Smooth muscle cell of the brain vasculature (primary cell): Measurements from ENCODE around the gene CORO7.
"Not testable (repeated sequence)": the region's sequence is repeated elsewhere in the genome, so short reads cannot be mapped to it uniquely, and the experiment has no call there.

Experiments
- DNase-seq: peaks from one replicate; pipeline ENCODE4 v3.0.0-alpha.2; 2012; ENCODE audit warnings: low read depth, low spot score

Gene CORO7

GRCh38 chr16:4354512-4355409 is 61.6 kb downstream of the CORO7 start:
- DNase-seq, result no peak

GRCh38 chr16:4353675-4354074 is 62.7 kb downstream of the CORO7 start:
- no peak for DNase-seq

- DNase-seq, result no peak
Observed at GRCh38 chr16:4352843-4353242, 63.6 kb downstream of the CORO7 start.

- no peak for DNase-seq
Observed at GRCh38 chr16:4351880-4352279, 64.5 kb downstream of the CORO7 start.

- DNase-seq, result peak; percentile 82
Observed at GRCh38 chr16:4350787-4351659, 65.4 kb downstream of the CORO7 start, which contains the start of gene PAM16. Gene PAM16, minus strand, starts transcription at chr16:4351321. Its CDS starts 87 bp downstream, at chr16:4351234.

- no peak for DNase-seq
Observed at GRCh38 chr16:4350365-4350786, 66.0 kb downstream of the CORO7 start.

GRCh38 chr16:4349332-4349731 is 67.1 kb downstream of the CORO7 start:
- DNase-seq, result no peak

GRCh38 chr16:4347765-4348509 is 68.5 kb downstream of the CORO7 start:
- no peak for DNase-seq

- DNase-seq, result no peak
Observed at GRCh38 chr16:4347010-4347409, 69.4 kb downstream of the CORO7 start.

- no peak for DNase-seq
Observed at GRCh38 chr16:4345836-4346781, 70.3 kb downstream of the CORO7 start.

- no peak for DNase-seq
Observed at GRCh38 chr16:4344983-4345835, 71.2 kb downstream of the CORO7 start.

GRCh38 chr16:4344300-4344982 is 72.0 kb downstream of the CORO7 start:
- not testable (repeated sequence) for DNase-seq

- no peak for DNase-seq
Observed at GRCh38 chr16:4342866-4343744, 73.3 kb downstream of the CORO7 start.

- no peak for DNase-seq
Observed at GRCh38 chr16:4341250-4341649, 75.1 kb downstream of the CORO7 start.

GRCh38 chr16:4340443-4340842 is 76.0 kb downstream of the CORO7 start:
- DNase-seq, result no peak

GRCh38 chr16:4339909-4340308 is 76.5 kb downstream of the CORO7 start:
- no peak for DNase-seq

GRCh38 chr16:4339455-4339854 is 76.9 kb downstream of the CORO7 start:
- no peak for DNase-seq

- no peak for DNase-seq
Observed at GRCh38 chr16:4338712-4339299, 77.6 kb downstream of the CORO7 start.
